ENCODE data around the gene CKLF. TPM values are rescaled to one million over a fixed set of nuclear protein-coding genes. Genes with fewer than 3 reads are reported as not detected.
"Not testable (repeated sequence)": the region's sequence is repeated elsewhere in the genome, so short reads cannot be mapped to it uniquely, and the experiment has no call there.

CKLF gene
- total RNA-seq, 2 experiments from 2014 or later: 124 to 130 TPM

DNA sequence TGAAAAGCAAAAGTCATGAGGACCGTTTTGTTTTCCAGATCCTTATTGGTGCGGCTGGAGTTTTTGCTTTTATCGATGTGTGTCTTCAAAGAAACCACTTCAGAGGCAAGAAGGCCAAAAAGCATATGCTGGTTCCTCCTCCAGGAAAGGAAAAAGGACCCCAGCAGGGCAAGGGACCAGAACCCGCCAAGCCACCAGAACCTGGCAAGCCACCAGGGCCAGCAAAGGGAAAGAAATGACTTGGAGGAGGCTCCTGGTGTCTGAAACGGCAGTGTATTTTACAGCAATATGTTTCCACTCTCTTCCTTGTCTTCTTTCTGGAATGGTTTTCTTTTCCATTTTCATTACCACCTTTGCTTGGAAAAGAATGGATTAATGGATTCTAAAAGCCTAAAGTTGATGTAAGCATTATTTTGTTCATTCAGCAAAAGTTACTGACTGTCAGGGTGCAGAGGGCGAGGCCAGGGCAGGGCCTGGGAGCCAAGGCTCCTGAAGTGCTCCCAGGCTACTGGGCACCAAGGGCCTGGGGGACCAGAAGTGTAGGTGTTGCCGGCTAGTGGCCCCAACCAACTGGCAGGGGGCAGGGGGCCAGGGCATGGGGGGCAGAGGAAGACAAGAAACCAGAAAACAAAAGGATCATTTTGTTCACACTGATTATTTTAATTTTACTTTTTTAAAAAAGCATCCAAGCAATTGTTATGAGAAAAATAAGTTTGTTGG lies 35.7 kb downstream of the CKLF start:
- DNase-seq (no peak), ATAC-seq (ENCODE audit: low read depth) (no peak)
- Mint-ChIP-seq H3K36me3 (peaks cover 1% of the 10 kb centered on the region), H3K9me3 (no peaks in the 10 kb centered on the region), H3K27me3 (no peaks in the 10 kb centered on the region), H3K4me3 (peak overlapping the region; percentile 80), H3K27ac (peak overlapping the region; percentile 68), H3K4me1 (peaks cover 48% of the 10 kb centered on the region)
- POLR2A ChIA-PET: interaction anchor here (3.0 kb wide), 1 partner anchor 181 kb away, joined by 15 read pairs; no protein-coding TSS in a partner anchor

DNA sequence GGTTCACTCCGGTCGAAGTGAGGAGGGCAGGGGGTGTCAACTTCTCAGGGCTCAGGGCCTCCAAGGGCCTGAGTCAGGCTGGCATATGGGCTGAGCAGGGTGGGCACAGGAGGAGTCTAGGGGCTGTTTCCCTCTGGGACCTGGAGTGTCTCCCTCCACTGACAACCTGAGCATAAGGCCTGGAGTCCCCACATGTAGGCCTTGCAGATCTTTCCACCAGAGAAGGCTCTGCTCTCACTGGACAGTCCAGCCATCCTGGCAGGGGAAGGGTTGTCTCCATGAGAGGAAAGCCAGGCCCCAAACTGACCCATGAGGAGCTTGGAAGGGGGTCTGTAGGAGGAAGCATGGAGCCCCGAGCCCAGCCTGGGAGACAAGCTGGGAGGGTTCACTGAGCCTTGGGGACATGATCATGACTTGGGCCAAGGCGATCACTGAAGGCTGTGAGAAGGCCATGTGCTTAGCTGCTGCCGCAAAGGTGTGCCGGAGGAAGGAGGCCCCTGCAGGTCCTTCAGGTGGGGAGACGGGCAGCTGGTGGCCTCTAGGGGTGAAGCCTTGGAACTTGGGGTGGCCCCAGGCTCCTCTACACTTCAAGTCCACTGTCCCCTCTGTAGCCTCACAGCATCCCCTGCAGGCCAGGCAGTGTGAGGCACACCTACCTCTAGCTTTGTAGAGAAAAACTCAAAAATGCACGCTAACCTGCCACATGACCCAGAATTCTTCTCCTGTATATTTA lies 36.8 kb downstream of the CKLF start:
- ATAC-seq (ENCODE audit: low read depth) (peak; percentile 98), DNase-seq (peak; percentile 74)
- Mint-ChIP-seq H3K27ac (peak overlapping the region; percentile 77), H3K36me3 (peaks cover 1% of the 10 kb centered on the region), H3K4me1 (peaks cover 46% of the 10 kb centered on the region), H3K4me3 (peak overlapping the region; percentile 82), H3K27me3 (no peaks in the 10 kb centered on the region), H3K9me3 (no peaks in the 10 kb centered on the region)
- POLR2A ChIA-PET: interaction anchor here (0.7 to 3.0 kb wide), 9 partner anchors 9 to 182 kb away, joined by 3 to 29 read pairs (median 7); partner anchors contain the start of genes CKLF and CMTM3

DNA sequence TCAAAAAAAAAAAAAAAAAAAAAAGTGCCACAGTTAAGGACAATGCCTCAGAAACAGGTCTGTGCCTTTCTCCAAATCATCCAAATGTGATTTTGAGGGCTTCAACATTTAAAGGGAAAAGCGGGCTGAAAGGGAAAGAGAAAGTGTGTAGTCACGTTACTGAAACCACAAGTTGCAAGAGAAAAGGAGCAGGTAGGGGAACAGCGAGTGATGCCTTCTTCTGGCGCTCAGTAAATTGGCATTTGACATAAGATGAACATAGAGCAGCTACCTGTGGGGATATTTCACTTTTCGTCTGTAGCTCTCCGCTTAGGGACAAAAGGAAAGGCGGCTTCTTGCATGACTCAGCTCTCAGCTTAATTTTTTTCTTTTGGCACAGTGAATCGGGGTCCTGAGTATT lies 37.9 kb downstream of the CKLF start:
- DNase-seq: no peak
- ATAC-seq (ENCODE audit: low read depth): peak; percentile 33
- POLR2A ChIA-PET: interaction anchor here (0.7 to 3.0 kb wide), 9 partner anchors 10 to 183 kb away, joined by 3 to 29 read pairs (median 7); partner anchors contain the start of genes CKLF and CMTM3
- Mint-ChIP-seq H3K4me1 (peaks cover 47% of the 10 kb centered on the region), H3K9me3 (no peaks in the 10 kb centered on the region), H3K36me3 (peaks cover 1% of the 10 kb centered on the region), H3K27me3 (no peaks in the 10 kb centered on the region), H3K4me3 (peak overlapping the region; percentile 82), H3K27ac (peak overlapping the region; percentile 83)

- peaks cover 1% of the 10 kb centered on the region for H3K36me3 Mint-ChIP-seq
- H3K27me3 Mint-ChIP-seq: no peaks in the 10 kb centered on the region
- H3K4me3 Mint-ChIP-seq: peak overlapping the region; percentile 82
- H3K27ac Mint-ChIP-seq: peak overlapping the region; percentile 83
- H3K9me3 Mint-ChIP-seq: no peaks in the 10 kb centered on the region
- H3K4me1 Mint-ChIP-seq: peaks cover 41% of the 10 kb centered on the region
- no peak for DNase-seq
- ATAC-seq (ENCODE audit: low read depth): no peak
- POLR2A ChIA-PET: interaction anchor here (1.1 to 3.0 kb wide), 6 partner anchors 9 to 184 kb away, joined by 5 to 29 read pairs (median 11); partner anchors contain the start of genes CKLF and CMTM3
Measured at GRCh38 chr16:66591018-66591417, 38.6 kb downstream of the CKLF start.

DNA sequence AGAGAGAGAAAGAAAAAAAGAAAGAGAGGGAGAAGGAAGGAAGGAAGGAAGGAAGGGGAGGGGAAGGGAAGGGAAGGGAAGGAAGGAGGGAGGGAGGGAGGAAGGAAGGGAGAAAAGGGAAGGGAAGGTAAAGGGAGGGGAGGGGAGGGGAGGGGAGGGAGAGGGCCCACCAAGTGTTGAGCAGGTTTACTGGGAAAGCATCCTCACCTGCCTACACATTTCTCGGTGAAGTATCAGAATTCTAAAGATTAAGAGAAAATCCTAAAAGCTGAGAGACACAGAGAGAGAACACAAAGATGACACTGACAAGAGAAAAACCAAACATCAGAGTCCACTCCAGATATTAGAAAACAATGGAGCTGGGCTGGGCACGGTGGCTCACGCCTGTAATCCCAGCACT lies 39.9 kb downstream of the CKLF start:
- ATAC-seq (ENCODE audit: low read depth) (no peak), DNase-seq (no peak)
- H3K9me3 Mint-ChIP-seq: no peaks in the 10 kb centered on the region
- H3K27ac Mint-ChIP-seq: no peak overlapping the region
- peaks cover 1% of the 10 kb centered on the region for H3K36me3 Mint-ChIP-seq
- no peak overlapping the region for H3K4me3 Mint-ChIP-seq
- POLR2A ChIA-PET: no interaction called here
- H3K27me3 Mint-ChIP-seq: no peaks in the 10 kb centered on the region
- H3K4me1 Mint-ChIP-seq: peaks cover 42% of the 10 kb centered on the region

DNA sequence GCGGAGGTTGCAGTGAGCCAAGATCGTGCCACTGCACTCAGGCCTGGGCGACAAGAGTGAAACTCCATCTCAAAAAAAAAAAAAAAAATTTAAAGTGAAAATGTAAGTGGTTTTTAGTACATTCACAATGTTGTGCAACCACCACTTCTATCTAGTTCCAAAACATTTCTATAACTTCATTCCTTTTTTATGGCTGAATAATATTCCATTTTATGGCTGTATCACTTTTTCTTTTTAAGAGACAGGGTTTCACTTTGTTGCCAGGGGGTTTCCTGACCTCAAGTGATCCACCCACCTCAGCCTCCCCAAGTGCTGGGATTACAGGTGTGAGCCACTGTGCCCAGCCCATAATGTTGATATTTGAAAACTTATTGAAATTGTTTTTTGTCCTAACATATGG lies 40.4 kb downstream of the CKLF start:
- no peak overlapping the region for H3K27ac Mint-ChIP-seq
- peaks cover 3% of the 10 kb centered on the region for H3K36me3 Mint-ChIP-seq
- H3K4me3 Mint-ChIP-seq: no peak overlapping the region
- ATAC-seq (ENCODE audit: low read depth): no peak
- DNase-seq: no peak
- H3K9me3 Mint-ChIP-seq: no peaks in the 10 kb centered on the region
- H3K27me3 Mint-ChIP-seq: no peaks in the 10 kb centered on the region
- peaks cover 42% of the 10 kb centered on the region for H3K4me1 Mint-ChIP-seq
- POLR2A ChIA-PET: no interaction called here

DNA sequence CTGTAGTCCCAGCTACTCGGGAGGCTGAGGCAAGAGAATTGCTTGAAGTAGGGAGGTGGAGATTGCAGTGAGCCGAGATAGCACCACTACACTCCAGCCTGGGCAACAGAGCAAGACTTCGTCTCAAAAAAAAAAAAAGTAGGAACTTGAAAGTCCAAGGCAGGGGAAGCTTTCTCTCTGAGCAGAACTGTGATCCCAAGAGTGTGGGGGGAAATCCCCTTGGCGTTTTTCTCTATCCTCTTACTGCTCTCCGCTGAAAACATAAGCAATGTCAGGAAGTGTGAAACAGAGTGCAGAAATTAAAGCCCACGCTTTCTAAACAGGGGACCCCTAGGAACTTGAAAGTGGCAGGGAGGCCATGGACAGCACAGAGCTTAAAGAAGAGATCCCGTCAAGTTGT lies 42.4 kb downstream of the CKLF start:
- ATAC-seq (ENCODE audit: low read depth): no peak
- Mint-ChIP-seq H3K27ac (no peak overlapping the region), H3K36me3 (peaks cover 4% of the 10 kb centered on the region), H3K4me1 (peaks cover 40% of the 10 kb centered on the region), H3K4me3 (no peak overlapping the region), H3K27me3 (no peaks in the 10 kb centered on the region), H3K9me3 (no peaks in the 10 kb centered on the region)
- POLR2A ChIA-PET: interaction anchor here (1.3 kb wide), 1 partner anchor 9 kb away, joined by 8 read pairs; the partner anchor contains the start of gene CMTM3
- DNase-seq: no peak

DNA sequence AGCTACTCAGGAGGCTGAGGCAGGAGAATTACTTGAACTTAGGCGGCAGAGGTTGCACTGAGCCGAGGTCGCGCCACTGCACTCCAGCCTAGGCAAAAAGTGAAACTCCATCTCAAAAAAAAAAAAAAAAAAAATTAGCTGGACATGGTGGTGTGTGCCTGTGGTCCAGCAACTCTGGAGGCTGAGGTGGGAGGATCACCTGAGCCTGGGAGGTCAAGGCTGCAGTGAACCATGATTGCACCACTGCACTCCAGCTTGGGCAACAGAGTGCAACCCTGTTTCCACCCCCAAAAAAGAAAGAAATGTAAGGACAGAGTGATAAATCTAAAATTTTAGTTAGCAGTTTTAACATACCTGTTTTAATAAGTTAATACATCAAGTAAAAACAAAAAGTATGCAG lies 44.2 kb downstream of the CKLF start:
- DNase-seq; H3K9me3 Mint-ChIP-seq; ATAC-seq (ENCODE audit: low read depth); H3K27me3 Mint-ChIP-seq: not testable (repeated sequence)
- POLR2A ChIA-PET: interaction anchor here (0.6 to 3.0 kb wide), 5 partner anchors 44 to 276 kb away, joined by 3 to 19 read pairs (median 4); partner anchors contain the start of gene CKLF
- Mint-ChIP-seq H3K4me1 (peaks cover 38% of the 10 kb centered on the region), H3K27ac (peak overlapping the region; percentile 98), H3K4me3 (peak overlapping the region; percentile 42), H3K36me3 (peaks cover 14% of the 10 kb centered on the region)

DNA sequence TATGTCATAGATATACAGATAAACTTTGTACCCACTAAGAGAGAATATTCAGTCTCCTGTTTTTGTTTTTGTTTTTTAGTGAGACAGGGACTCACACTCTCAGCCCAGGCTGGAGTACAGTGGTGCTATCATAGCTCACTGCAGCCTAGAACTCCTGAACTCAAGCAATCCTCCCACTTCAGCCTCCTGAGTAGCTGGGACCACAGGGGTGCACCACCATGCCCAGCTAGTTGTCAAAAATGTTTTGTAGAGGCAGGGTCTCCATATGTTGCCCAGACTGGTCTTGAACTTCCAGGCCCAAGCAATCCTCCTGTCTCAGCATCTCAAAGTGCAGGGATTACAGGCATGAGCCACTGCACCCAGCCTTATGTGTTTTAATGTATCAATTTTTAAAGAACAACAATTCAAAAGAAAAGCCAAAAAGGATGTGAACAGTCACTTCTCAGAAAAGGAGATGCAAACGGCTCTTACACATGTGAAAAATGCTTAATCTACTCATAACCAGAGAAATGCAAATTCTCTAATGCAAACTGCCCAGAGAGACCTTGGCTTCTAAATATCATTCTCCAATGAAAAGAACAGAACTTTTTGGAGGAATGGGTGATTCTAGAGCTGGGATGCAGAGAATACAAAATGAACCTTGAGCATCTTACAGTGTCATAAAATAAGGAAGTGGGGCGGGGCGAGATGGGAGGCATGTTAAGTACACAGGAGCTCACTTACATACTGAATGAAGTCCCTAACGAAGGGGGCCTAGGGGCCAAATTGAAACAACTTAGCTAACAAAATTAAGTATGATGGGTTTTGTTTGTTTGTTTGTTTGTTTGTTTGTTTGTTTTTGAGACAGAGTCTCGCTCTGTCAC lies 44.8 kb downstream of the CKLF start:
- Mint-ChIP-seq H3K27ac (peak overlapping the region; percentile 98), H3K4me1 (peaks cover 36% of the 10 kb centered on the region), H3K9me3 (peaks cover 6% of the 10 kb centered on the region), H3K36me3 (peaks cover 12% of the 10 kb centered on the region), H3K27me3 (no peaks in the 10 kb centered on the region), H3K4me3 (peak overlapping the region; percentile 79)
- POLR2A ChIA-PET: interaction anchor here (0.6 to 3.0 kb wide), 7 partner anchors 17 to 276 kb away, joined by 3 to 19 read pairs (median 4); partner anchors contain the start of gene CKLF
- no peak for DNase-seq
- peak; percentile 60 for ATAC-seq (ENCODE audit: low read depth)

DNA sequence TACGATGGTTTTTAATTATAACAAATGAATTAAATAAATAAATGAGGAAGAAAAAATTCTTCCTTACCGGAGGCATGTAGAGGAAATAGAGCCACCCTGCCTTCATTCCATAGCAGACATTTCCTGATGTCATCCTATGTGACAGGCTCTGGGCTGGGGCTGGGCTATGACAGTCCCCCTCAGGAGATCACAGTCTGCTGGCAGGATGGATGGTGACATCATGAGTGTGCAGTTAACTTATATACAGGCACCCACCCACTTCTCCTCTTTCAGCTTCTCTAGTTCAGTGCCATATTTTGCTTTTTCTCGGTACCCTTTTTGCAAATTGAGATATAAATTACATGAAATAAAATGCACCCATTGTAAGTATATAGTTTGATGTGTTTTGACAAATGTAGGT lies 45.7 kb downstream of the CKLF start:
- H3K27ac Mint-ChIP-seq: peak overlapping the region; percentile 98
- POLR2A ChIA-PET: interaction anchor here (0.6 to 3.0 kb wide), 10 partner anchors 9 to 275 kb away, joined by 3 to 19 read pairs (median 4); partner anchors contain the start of genes CKLF and CMTM2
- peaks cover 6% of the 10 kb centered on the region for H3K9me3 Mint-ChIP-seq
- H3K4me1 Mint-ChIP-seq: peaks cover 40% of the 10 kb centered on the region
- ATAC-seq (ENCODE audit: low read depth) (peak; percentile 82), DNase-seq (no peak)
- peaks cover 12% of the 10 kb centered on the region for H3K36me3 Mint-ChIP-seq
- no peaks in the 10 kb centered on the region for H3K27me3 Mint-ChIP-seq
- peak overlapping the region; percentile 46 for H3K4me3 Mint-ChIP-seq

DNA sequence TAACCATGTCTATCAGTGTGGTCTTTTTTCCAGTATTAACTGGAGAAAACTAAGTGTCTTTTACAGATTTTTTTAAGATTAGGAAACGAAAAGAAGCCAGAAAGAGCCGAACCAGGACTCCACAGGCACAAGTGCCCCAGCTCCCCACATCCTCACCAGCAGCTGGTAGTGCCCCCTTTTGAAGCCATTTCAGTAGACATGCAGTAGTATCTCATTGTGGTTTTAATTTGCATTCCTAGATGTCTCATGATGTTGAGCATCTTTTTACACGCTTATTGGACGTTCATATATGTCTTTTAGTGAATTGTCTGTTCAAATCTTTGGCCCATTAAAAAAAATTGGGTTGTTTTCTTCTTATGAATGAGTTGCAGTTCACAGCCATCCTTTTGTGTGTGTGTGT lies 47.4 kb downstream of the CKLF start:
- H3K27ac Mint-ChIP-seq: peak overlapping the region; percentile 79
- POLR2A ChIA-PET: interaction anchor here (0.7 to 2.4 kb wide), 5 partner anchors 10 to 191 kb away, joined by 3 to 8 read pairs (median 3); partner anchors contain the start of gene CKLF
- no peaks in the 10 kb centered on the region for H3K27me3 Mint-ChIP-seq
- peak overlapping the region; percentile 7 for H3K4me3 Mint-ChIP-seq
- H3K4me1 Mint-ChIP-seq: peaks cover 46% of the 10 kb centered on the region
- H3K9me3 Mint-ChIP-seq: peaks cover 6% of the 10 kb centered on the region
- peaks cover 12% of the 10 kb centered on the region for H3K36me3 Mint-ChIP-seq
- DNase-seq (no peak), ATAC-seq (ENCODE audit: low read depth) (no peak)

DNA sequence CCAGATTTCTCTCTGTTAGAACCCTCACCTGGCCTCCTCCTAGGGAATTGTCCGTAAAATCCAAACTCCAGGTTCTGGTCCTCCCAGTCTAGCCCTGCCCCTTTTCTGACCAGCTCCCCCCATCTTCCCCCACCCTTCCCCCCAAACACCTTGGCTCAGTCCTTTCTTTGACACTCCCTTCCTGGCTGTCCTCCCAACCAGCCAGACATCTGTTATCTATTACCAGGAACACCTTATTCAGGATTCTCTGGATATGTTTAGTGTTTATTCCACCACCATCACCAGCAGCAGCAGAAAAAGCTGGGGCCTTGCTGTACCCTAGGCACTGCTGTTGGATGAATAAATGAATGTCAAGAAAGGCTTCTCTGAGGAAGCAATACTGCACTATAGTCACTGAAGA lies 48.1 kb downstream of the CKLF start:
- peaks cover 45% of the 10 kb centered on the region for H3K4me1 Mint-ChIP-seq
- H3K4me3 Mint-ChIP-seq: no peak overlapping the region
- DNase-seq (no peak), ATAC-seq (ENCODE audit: low read depth) (no peak)
- no peak overlapping the region for H3K27ac Mint-ChIP-seq
- H3K36me3 Mint-ChIP-seq: peaks cover 12% of the 10 kb centered on the region
- POLR2A ChIA-PET: interaction anchor here (0.6 to 2.4 kb wide), 4 partner anchors 10 to 988 kb away, joined by 3 to 8 read pairs (median 4); no protein-coding TSS in a partner anchor
- peaks cover 6% of the 10 kb centered on the region for H3K9me3 Mint-ChIP-seq
- no peaks in the 10 kb centered on the region for H3K27me3 Mint-ChIP-seq

Data from activated naive CD8-positive, alpha-beta T cell treated with anti-CD3 and anti-CD28 coated beads, Interleukin-2, amount 10 ng/mL, durations not matched to agents 7 days and 5 days (primary cell).